Neural progenitor cell (in vitro differentiated cells): ENCODE results near the gene ATP2A3.

ENCODE experiments used
- EZH2 ChIP-seq: fragments of 200-600 bp; sonication (generic); IDR thresholded peaks from 2 replicates; pipeline ENCODE4 v1.6.1; 2017; ENCODE audit warnings: antibody characterized with exemption, mild to moderate bottlenecking, moderate library complexity
- TF ChIP-seq, protein P1 (sequence below): fragments of 200-600 bp; sonication (generic); IDR thresholded peaks from 2 replicates; pipeline ENCODE4 v1.5.1; 2017; ENCODE audit warnings: antibody characterized with exemption, mild to moderate bottlenecking

DNA sequence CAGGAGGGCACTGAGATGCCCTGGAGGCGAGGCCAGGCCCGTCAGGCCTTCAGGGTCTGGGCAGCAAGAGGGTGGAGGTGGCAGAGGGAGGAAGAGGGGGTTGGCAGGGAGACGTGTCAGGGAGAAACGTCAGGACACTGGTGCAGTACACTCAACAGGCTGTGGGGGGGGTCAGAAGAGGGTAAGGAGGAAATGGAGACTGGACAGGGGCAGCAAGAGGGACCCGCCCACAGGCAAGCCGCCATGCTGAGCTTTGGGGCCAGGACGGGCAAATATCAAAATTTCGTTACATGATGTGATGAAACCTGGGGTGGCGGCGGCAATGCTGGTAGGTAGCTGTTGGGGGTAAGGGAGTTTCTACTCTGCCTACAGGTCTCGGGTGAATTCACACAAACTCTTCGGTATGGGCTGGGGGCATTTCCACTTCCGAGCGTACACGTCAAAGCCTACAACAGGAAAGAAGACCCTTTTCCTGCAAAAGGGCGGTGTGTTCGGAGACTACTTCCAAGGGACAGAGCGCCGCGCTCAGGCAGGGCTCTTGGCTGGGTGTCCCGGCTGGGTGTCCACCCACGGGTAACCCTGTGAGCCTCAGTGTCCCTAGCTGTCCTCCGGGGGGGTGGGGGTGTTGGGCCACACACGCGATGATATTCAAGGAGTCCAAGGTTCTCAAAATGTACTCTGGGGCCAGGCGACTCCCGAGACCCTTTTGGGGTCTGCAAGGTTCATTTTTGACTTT, 43.3 kb upstream of the ATP2A3 start:
- TF ChIP-seq, protein P1, sequence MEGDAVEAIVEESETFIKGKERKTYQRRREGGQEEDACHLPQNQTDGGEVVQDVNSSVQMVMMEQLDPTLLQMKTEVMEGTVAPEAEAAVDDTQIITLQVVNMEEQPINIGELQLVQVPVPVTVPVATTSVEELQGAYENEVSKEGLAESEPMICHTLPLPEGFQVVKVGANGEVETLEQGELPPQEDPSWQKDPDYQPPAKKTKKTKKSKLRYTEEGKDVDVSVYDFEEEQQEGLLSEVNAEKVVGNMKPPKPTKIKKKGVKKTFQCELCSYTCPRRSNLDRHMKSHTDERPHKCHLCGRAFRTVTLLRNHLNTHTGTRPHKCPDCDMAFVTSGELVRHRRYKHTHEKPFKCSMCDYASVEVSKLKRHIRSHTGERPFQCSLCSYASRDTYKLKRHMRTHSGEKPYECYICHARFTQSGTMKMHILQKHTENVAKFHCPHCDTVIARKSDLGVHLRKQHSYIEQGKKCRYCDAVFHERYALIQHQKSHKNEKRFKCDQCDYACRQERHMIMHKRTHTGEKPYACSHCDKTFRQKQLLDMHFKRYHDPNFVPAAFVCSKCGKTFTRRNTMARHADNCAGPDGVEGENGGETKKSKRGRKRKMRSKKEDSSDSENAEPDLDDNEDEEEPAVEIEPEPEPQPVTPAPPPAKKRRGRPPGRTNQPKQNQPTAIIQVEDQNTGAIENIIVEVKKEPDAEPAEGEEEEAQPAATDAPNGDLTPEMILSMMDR = no peak
- TF ChIP-seq EZH2 = no peak
